K562 (cell line): Measurements from ENCODE around the gene ANO8. TPM values are rescaled to one million over a fixed set of nuclear protein-coding genes. Genes with fewer than 3 reads are reported as not detected.

Source experiments
- BACH1 ChIP-seq: fragments of 200-800 bp; sonication (Bioruptor generic); IDR thresholded peaks from 2 replicates; pipeline ENCODE4 v1.6.1; 2016; ENCODE audit warnings: missing genetic modification characterization, missing compliant biosample characterization
- E2F3 ChIP-seq: fragments of 250-450 bp; sonication (Bioruptor Pico); IDR thresholded peaks from 2 replicates; pipeline ENCODE4 v1.4.0; 2020; ENCODE audit warnings: mild to moderate bottlenecking
- ELF2 ChIP-seq: fragments of 250-450 bp; sonication (Bioruptor Pico); IDR thresholded peaks from 2 replicates; pipeline ENCODE4 v1.5.0; 2021; ENCODE audit warnings: mild to moderate bottlenecking
- ETV6 ChIP-seq, 3 experiments: fragments of 150-350 bp in 1 of 3; sonication (generic) in 1 of 3; formaldehyde crosslinking in 1 of 3; IDR thresholded peaks; 2 replicates each; pipeline versions ENCODE4 v1.6.1 to v1.8.0; 2014 to 2022; ENCODE audit warnings: borderline replicate concordance in 2 of 3, low read depth in 2 of 3, antibody characterized with exemption in 1 of 3, low read length in 1 of 3, mild to moderate bottlenecking in 1 of 3, missing genetic modification reagents in 1 of 3
- GABPA ChIP-seq: fragments of 200-800 bp; sonication (Bioruptor generic); conservative IDR thresholded peaks from 2 replicates; pipeline ENCODE4 v1.6.1; 2016; ENCODE audit warnings: low read depth, missing genetic modification characterization, missing compliant biosample characterization
- GTF2B ChIP-seq: IDR thresholded peaks from 2 replicates; pipeline ENCODE4 v1.6.1; 2011; ENCODE audit not compliant: insufficient read length; ENCODE audit errors: extremely low read depth
- HLTF ChIP-seq: fragments of 450-650 bp; IDR thresholded peaks from 2 replicates; pipeline ENCODE4 v1.6.1; 2016
- ID3 ChIP-seq, 2 experiments: fragments of 250-450 bp in 1 of 2; fragments of 450-650 bp in 1 of 2; sonication (Bioruptor Pico) in 1 of 2; IDR thresholded peaks; 2 replicates each; pipeline versions ENCODE4 v1.6.1 to v1.8.0; 2016 to 2021; ENCODE audit warnings: mild to moderate bottlenecking in 2 of 2, moderate library complexity in 2 of 2, missing compliant biosample characterization in 1 of 2, missing genetic modification characterization in 1 of 2
- IRF1 ChIP-seq: sonication (generic); formaldehyde crosslinking; IDR thresholded peaks from 2 replicates; pipeline ENCODE4 v1.8.0; 2022; ENCODE audit warnings: missing genetic modification reagents, mild to moderate bottlenecking, borderline replicate concordance
- JUNB ChIP-seq: fragments of 450-650 bp; formaldehyde crosslinking; conservative IDR thresholded peaks from 2 replicates; pipeline ENCODE4 v1.4.0; 2020; ENCODE audit warnings: mild to moderate bottlenecking
- KLF1 ChIP-seq: fragments of 450-650 bp; IDR thresholded peaks from 2 replicates; pipeline ENCODE4 v1.6.1; 2016; ENCODE audit warnings: missing genetic modification characterization, missing compliant biosample characterization
- NCOA2 ChIP-seq, 2 experiments: fragments of 450-650 bp; IDR thresholded peaks; 2 replicates each; pipeline ENCODE4 v1.6.1; 2018; ENCODE audit warnings: mild to moderate bottlenecking in 2 of 2, moderate library complexity in 1 of 2; ENCODE audit not compliant: partially characterized antibody in 2 of 2
- NKRF ChIP-seq: fragments of 450-650 bp; IDR thresholded peaks from 2 replicates; pipeline ENCODE4 v1.6.1; 2016; ENCODE audit warnings: borderline replicate concordance
- PRPF4 ChIP-seq: fragments of 200-400 bp; formaldehyde crosslinking; IDR thresholded peaks from one replicate; pipeline ENCODE4 v1.6.1; 2017; ENCODE audit warnings: low read length, low read depth, mild to moderate bottlenecking; ENCODE audit not compliant: insufficient read depth, poor library complexity, severe bottlenecking
- TBL1XR1 ChIP-seq, 2 experiments: IDR thresholded peaks; 2 replicates each; pipeline ENCODE4 v1.6.1; 2012; ENCODE audit warnings: improper control_type of control experiment in 2 of 2, low read length in 2 of 2, mild to moderate bottlenecking in 1 of 2
- TCF3 ChIP-seq: sonication (generic); formaldehyde crosslinking; IDR thresholded peaks from 2 replicates; pipeline ENCODE4 v1.4.0; 2020; ENCODE audit warnings: mild to moderate bottlenecking, missing genetic modification reagents
- VEZF1 ChIP-seq: fragments of 200-800 bp; sonication (Bioruptor generic); IDR thresholded peaks from 2 replicates; pipeline ENCODE4 v1.6.1; 2017; ENCODE audit warnings: missing genetic modification characterization, missing compliant biosample characterization
- ZBTB8A ChIP-seq: fragments of 450-650 bp; IDR thresholded peaks from 2 replicates; pipeline ENCODE4 v1.6.1; 2018; ENCODE audit warnings: mild to moderate bottlenecking, moderate library complexity; ENCODE audit not compliant: partially characterized antibody
- ZNF133 ChIP-seq: fragments of 250-450 bp; sonication (Bioruptor Pico); IDR thresholded peaks from 2 replicates; pipeline ENCODE4 v1.4.0; 2020; ENCODE audit warnings: mild to moderate bottlenecking
- ZNF764 ChIP-seq: fragments of 250-450 bp; sonication (Bioruptor Pico); IDR thresholded peaks from 2 replicates; pipeline ENCODE4 v1.4.0; 2020; ENCODE audit warnings: low read depth, mild to moderate bottlenecking, moderate library complexity
- ZNF780A ChIP-seq: fragments of 250-450 bp; sonication (Bioruptor Pico); IDR thresholded peaks from 2 replicates; pipeline ENCODE4 v1.5.0; 2021; ENCODE audit warnings: mild to moderate bottlenecking
- polyA plus RNA-seq, 8 experiments: library from polyadenylated mRNA; depleted of rRNA in 4 of 8; stranded (reverse) in 5 of 8; unstranded in 3 of 8; fragments of >200 nt; fragmentation: Nextera tagmentation in 2 of 8; fragmentation: Illumina TruSeq in 1 of 8; extraction: Ambion mirVana in 2 of 8; extraction: Trizol in 1 of 8; gene quantifications; 2 replicates each; pipeline versions ENCODE4 v1.2.1 to v1.2.3, GENCODE V29; 2011 to 2014; ENCODE audit warnings: inconsistent platforms in 1 of 8, missing spikeins in 1 of 8
- total RNA-seq, 7 experiments: library from RNA; depleted of rRNA in 6 of 7; stranded (reverse); fragments of >200 nt in 6 of 7; fragmentation: Illumina TruSeq in 2 of 7; extraction: Trizol in 2 of 7; gene quantifications; 2 replicates each; pipeline versions ENCODE4 v1.2.1 to v1.2.3, GENCODE V29; 2011 to 2021; ENCODE audit warnings: low replicate concordance in 1 of 7

Gene ANO8
- total and polyA plus RNA-seq, 9 of the 15 experiments (the other 6 are each of a cell fraction or from before 2014, with no cell fraction given): 0.07 to 7.6 (median 2.3) TPM; not detected in 1

- TF ChIP-seq ZNF764 (CRISPR knock-in tag) (no peak), NKRF (peak; percentile 61), PRPF4 (no peak), VEZF1 (CRISPR knock-in tag) (peak; percentile 78), KLF1 (peak; percentile 74), IRF1 (CRISPR knock-in tag) (no peak), BACH1 (no peak), GABPA (tag) (peak; percentile 97), ELF2 (CRISPR knock-in tag) (peak; percentile 61; the same call in 1 of the 2 replicates), TCF3 (CRISPR knock-in tag) (0 out of 2 replicates have a peak, but pooled peaks have one; percentile 3), ZBTB8A (no peak), HLTF (peak; percentile 86), ZNF780A (CRISPR knock-in tag) (no peak), JUNB (0 out of 2 replicates have a peak, but pooled peaks have one; percentile 2), TBL1XR1 (IDR thresholded peaks at IDR 0.05; ENCODE audit: low read length in 2 of 2) (peak in 1 of 2 experiments; percentile 67; a peak in 3 of 4 replicates), E2F3 (CRISPR knock-in tag) (peak; percentile 94), GTF2B (no peak), NCOA2 (IDR thresholded peaks at IDR 0.05; ENCODE audit: partially characterized antibody in 2 of 2) (no peak), ZNF133 (CRISPR knock-in tag) (no peak), ETV6 (IDR thresholded peaks at IDR 0.05; ENCODE audit: borderline replicate concordance in 1 of 2, low read depth in 2 of 2, low read length in 1 of 2) (no peak), ETV6 (CRISPR knock-in tag; IDR thresholded peaks at IDR 0.05; ENCODE audit: borderline replicate concordance) (peak; percentile 38; the same call in 1 of the 2 replicates), ID3 (CRISPR knock-in tag; IDR thresholded peaks at IDR 0.05) (no peak), ID3 (tag; IDR thresholded peaks at IDR 0.05) (peak; percentile 80)
These were observed 2.4 kb upstream of the ANO8 start, which contains the start of gene GTPBP3 (continued) for GRCh38 chr19:17336872-17337674.
